HepG2 (cell line): ENCODE measurements around the gene CCDC142. TPM values are rescaled to one million over a fixed set of nuclear protein-coding genes. Genes with fewer than 3 reads are reported as not detected.

Experiments
- MEIS1 ChIP-seq: sonication (generic); formaldehyde crosslinking; IDR thresholded peaks from 2 replicates; pipeline ENCODE4 v1.9.0; 2021; ENCODE audit warnings: mild to moderate bottlenecking, missing genetic modification reagents, moderate library complexity, borderline replicate concordance
- NRL ChIP-seq: sonication (generic); formaldehyde crosslinking; IDR thresholded peaks from 2 replicates; pipeline ENCODE4 v1.5.0; 2020; ENCODE audit warnings: missing genetic modification reagents, mild to moderate bottlenecking, moderate library complexity, borderline replicate concordance
- SMAD1 ChIP-seq: sonication (generic); formaldehyde crosslinking; IDR thresholded peaks from 2 replicates; pipeline ENCODE4 v1.4.0; 2020; ENCODE audit warnings: missing genetic modification reagents, low read depth, mild to moderate bottlenecking, borderline replicate concordance
- ZFP36L1 ChIP-seq: sonication (generic); formaldehyde crosslinking; IDR thresholded peaks from 2 replicates; pipeline ENCODE4 v1.8.0; 2022; ENCODE audit warnings: mild to moderate bottlenecking, missing genetic modification reagents, moderate library complexity
- polyA plus RNA-seq, 8 experiments: library from polyadenylated mRNA; depleted of rRNA in 3 of 8; stranded (reverse) in 7 of 8; unstranded in 1 of 8; fragments of >200 nt; fragmentation: Illumina TruSeq in 4 of 8; extraction: Trizol in 4 of 8; gene quantifications; 2 replicates each; pipeline versions ENCODE4 v1.2.1 to v1.2.3, GENCODE V29; 2011 to 2016; ENCODE audit warnings: low read depth in 4 of 8, missing spikeins in 1 of 8, mixed read lengths in 1 of 8; ENCODE audit not compliant: insufficient read depth in 1 of 8
- total RNA-seq, 5 experiments: library from RNA; depleted of rRNA; stranded (reverse); fragments of >200 nt; fragmentation: Illumina TruSeq; extraction: Trizol; gene quantifications; 2 replicates each; pipeline ENCODE4 v1.2.3, GENCODE V29; 2016; ENCODE audit warnings: low read depth in 1 of 5
- TF ChIP-seq, protein P1 (sequence below): sonication (generic); formaldehyde crosslinking; IDR thresholded peaks from 2 replicates; pipeline ENCODE4 v1.9.0; 2021; ENCODE audit warnings: missing genetic modification reagents, borderline replicate concordance
- TF ChIP-seq, protein P2 (sequence below): sonication (generic); formaldehyde crosslinking; IDR thresholded peaks from 2 replicates; pipeline ENCODE4 v1.8.1; 2023; ENCODE audit warnings: mild to moderate bottlenecking, missing genetic modification reagents, borderline replicate concordance
- TF ChIP-seq, protein P3 (sequence below): sonication (generic); formaldehyde crosslinking; IDR thresholded peaks from 2 replicates; pipeline ENCODE4 v1.8.0; 2022; ENCODE audit warnings: missing genetic modification reagents, mild to moderate bottlenecking, moderate library complexity, borderline replicate concordance
- TF ChIP-seq, protein P4 (sequence below): sonication (generic); formaldehyde crosslinking; IDR thresholded peaks from 2 replicates; pipeline ENCODE4 v1.8.0; 2023; ENCODE audit warnings: mild to moderate bottlenecking, missing genetic modification reagents
- TF ChIP-seq, protein P5 (sequence below): sonication (generic); formaldehyde crosslinking; IDR thresholded peaks from 2 replicates; pipeline ENCODE4 v1.4.0; 2020; ENCODE audit warnings: missing genetic modification reagents, borderline replicate concordance
- TF ChIP-seq, protein P6 (sequence below): sonication (generic); formaldehyde crosslinking; IDR thresholded peaks from 2 replicates; pipeline ENCODE4 v1.4.0; 2020; ENCODE audit warnings: missing genetic modification reagents, mild to moderate bottlenecking, borderline replicate concordance
- TF ChIP-seq, protein P7 (sequence below): sonication (generic); formaldehyde crosslinking; IDR thresholded peaks from 2 replicates; pipeline ENCODE4 v1.4.0; 2020; ENCODE audit warnings: missing genetic modification reagents

The CCDC142 gene
- total and polyA plus RNA-seq, 2 of the 13 experiments (the other 11 are each of a cell fraction or from before 2014, with no cell fraction given): 14.7 to 30.4 TPM

DNA sequence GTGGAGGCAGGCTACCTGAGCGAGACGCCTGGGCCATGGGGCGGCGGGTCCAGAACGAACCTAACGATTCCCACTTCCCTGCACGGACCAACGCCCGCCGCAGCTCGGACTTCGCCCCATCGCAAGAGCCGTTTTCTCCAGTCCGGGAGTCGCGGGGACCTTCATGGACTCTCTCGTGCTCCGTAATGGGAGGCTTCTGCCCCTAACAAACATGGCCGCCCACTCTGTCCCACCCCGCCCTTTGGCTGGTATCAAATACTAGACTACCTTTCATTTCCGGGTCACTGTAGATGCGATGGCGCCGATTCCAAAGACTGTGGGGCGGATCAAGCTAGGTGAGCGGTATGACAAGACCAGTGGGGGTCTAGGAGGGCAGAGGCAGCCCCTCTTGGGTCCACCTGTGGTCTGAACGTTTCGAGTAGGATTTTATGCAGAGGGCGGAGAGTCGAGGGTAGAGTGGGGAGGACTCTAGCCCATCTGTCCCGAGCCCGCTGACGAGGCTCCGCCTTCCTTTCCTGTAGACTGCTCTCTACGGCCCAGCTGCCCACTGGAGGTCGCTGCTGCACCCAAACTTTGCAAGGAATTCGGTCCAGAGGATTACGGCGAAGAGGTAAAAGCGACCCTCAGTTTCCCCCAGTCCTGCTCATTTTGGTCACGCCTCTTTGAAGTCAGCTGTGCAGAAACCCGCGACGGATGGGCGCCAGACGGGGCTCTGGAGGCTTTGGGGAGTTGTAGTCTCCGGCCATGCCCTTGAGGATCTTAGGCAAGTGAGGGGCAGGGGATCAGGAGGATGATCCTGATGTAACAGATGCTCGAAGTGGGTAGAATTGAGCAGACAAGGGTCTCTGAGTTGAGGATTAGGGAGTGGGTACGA, at the start of gene CCDC142, which contains the start of gene TTC31 (continued):
- TF ChIP-seq, protein P1, sequence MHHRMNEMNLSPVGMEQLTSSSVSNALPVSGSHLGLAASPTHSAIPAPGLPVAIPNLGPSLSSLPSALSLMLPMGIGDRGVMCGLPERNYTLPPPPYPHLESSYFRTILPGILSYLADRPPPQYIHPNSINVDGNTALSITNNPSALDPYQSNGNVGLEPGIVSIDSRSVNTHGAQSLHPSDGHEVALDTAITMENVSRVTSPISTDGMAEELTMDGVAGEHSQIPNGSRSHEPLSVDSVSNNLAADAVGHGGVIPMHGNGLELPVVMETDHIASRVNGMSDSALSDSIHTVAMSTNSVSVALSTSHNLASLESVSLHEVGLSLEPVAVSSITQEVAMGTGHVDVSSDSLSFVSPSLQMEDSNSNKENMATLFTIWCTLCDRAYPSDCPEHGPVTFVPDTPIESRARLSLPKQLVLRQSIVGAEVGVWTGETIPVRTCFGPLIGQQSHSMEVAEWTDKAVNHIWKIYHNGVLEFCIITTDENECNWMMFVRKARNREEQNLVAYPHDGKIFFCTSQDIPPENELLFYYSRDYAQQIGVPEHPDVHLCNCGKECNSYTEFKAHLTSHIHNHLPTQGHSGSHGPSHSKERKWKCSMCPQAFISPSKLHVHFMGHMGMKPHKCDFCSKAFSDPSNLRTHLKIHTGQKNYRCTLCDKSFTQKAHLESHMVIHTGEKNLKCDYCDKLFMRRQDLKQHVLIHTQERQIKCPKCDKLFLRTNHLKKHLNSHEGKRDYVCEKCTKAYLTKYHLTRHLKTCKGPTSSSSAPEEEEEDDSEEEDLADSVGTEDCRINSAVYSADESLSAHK (CRISPR knock-in tag): no peak
- TF ChIP-seq, protein P2, sequence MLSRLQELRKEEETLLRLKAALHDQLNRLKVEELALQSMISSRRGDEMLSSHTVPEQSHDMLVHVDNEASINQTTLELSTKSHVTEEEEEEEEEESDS: no peak; the same call in 1 of the 2 replicates
- TF ChIP-seq NRL (CRISPR knock-in tag) (no peak; the same call in 1 of the 2 replicates), ZFP36L1 (CRISPR knock-in tag) (no peak; the same call in 1 of the 2 replicates), MEIS1 (CRISPR knock-in tag) (peak; percentile 73; the same call in 1 of the 2 replicates), SMAD1 (CRISPR knock-in tag) (peak; percentile 92; the same call in 1 of the 2 replicates)
- TF ChIP-seq, protein P3, sequence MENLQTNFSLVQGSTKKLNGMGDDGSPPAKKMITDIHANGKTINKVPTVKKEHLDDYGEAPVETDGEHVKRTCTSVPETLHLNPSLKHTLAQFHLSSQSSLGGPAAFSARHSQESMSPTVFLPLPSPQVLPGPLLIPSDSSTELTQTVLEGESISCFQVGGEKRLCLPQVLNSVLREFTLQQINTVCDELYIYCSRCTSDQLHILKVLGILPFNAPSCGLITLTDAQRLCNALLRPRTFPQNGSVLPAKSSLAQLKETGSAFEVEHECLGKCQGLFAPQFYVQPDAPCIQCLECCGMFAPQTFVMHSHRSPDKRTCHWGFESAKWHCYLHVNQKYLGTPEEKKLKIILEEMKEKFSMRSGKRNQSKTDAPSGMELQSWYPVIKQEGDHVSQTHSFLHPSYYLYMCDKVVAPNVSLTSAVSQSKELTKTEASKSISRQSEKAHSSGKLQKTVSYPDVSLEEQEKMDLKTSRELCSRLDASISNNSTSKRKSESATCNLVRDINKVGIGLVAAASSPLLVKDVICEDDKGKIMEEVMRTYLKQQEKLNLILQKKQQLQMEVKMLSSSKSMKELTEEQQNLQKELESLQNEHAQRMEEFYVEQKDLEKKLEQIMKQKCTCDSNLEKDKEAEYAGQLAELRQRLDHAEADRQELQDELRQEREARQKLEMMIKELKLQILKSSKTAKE: peak; percentile 65
- TF ChIP-seq, protein P4, sequence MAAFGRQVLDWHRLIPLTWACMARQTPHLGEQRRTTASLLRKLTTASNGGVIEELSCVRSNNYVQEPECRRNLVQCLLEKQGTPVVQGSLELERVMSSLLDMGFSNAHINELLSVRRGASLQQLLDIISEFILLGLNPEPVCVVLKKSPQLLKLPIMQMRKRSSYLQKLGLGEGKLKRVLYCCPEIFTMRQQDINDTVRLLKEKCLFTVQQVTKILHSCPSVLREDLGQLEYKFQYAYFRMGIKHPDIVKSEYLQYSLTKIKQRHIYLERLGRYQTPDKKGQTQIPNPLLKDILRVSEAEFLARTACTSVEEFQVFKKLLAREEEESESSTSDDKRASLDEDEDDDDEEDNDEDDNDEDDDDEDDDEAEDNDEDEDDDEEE (CRISPR knock-in tag): peak; percentile 64; the same call in 1 of the 2 replicates
- TF ChIP-seq, protein P5, sequence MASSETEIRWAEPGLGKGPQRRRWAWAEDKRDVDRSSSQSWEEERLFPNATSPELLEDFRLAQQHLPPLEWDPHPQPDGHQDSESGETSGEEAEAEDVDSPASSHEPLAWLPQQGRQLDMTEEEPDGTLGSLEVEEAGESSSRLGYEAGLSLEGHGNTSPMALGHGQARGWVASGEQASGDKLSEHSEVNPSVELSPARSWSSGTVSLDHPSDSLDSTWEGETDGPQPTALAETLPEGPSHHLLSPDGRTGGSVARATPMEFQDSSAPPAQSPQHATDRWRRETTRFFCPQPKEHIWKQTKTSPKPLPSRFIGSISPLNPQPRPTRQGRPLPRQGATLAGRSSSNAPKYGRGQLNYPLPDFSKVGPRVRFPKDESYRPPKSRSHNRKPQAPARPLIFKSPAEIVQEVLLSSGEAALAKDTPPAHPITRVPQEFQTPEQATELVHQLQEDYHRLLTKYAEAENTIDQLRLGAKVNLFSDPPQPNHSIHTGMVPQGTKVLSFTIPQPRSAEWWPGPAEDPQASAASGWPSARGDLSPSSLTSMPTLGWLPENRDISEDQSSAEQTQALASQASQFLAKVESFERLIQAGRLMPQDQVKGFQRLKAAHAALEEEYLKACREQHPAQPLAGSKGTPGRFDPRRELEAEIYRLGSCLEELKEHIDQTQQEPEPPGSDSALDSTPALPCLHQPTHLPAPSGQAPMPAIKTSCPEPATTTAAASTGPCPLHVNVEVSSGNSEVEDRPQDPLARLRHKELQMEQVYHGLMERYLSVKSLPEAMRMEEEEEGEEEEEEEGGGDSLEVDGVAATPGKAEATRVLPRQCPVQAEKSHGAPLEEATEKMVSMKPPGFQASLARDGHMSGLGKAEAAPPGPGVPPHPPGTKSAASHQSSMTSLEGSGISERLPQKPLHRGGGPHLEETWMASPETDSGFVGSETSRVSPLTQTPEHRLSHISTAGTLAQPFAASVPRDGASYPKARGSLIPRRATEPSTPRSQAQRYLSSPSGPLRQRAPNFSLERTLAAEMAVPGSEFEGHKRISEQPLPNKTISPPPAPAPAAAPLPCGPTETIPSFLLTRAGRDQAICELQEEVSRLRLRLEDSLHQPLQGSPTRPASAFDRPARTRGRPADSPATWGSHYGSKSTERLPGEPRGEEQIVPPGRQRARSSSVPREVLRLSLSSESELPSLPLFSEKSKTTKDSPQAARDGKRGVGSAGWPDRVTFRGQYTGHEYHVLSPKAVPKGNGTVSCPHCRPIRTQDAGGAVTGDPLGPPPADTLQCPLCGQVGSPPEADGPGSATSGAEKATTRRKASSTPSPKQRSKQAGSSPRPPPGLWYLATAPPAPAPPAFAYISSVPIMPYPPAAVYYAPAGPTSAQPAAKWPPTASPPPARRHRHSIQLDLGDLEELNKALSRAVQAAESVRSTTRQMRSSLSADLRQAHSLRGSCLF: no peak
- TF ChIP-seq, protein P6, sequence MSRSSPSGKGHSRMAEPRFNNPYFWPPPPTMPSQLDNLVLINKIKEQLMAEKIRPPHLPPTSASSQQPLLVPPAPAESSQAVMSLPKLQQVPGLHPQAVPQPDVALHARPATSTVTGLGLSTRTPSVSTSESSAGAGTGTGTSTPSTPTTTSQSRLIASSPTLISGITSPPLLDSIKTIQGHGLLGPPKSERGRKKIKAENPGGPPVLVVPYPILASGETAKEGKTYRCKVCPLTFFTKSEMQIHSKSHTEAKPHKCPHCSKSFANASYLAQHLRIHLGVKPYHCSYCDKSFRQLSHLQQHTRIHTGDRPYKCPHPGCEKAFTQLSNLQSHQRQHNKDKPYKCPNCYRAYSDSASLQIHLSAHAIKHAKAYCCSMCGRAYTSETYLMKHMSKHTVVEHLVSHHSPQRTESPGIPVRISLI (CRISPR knock-in tag): 0 out of 2 replicates have a peak, but pooled peaks have one; percentile 43
- TF ChIP-seq, protein P7, sequence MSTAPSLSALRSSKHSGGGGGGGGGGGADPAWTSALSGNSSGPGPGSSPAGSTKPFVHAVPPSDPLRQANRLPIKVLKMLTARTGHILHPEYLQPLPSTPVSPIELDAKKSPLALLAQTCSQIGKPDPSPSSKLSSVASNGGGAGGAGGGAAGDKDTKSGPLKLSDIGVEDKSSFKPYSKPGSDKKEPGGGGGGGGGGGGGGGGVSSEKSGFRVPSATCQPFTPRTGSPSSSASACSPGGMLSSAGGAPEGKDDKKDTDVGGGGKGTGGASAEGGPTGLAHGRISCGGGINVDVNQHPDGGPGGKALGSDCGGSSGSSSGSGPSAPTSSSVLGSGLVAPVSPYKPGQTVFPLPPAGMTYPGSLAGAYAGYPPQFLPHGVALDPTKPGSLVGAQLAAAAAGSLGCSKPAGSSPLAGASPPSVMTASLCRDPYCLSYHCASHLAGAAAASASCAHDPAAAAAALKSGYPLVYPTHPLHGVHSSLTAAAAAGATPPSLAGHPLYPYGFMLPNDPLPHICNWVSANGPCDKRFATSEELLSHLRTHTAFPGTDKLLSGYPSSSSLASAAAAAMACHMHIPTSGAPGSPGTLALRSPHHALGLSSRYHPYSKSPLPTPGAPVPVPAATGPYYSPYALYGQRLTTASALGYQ (CRISPR knock-in tag): peak; percentile 82; the same call in 1 of the 2 replicates
